Measurements from ENCODE around the gene KCNT2. TPM values are rescaled to one million over a fixed set of nuclear protein-coding genes. Genes with fewer than 3 reads are reported as not detected.
"Not testable (repeated sequence)": the region's sequence is repeated elsewhere in the genome, so short reads cannot be mapped to it uniquely, and the experiment has no call there.

The KCNT2 gene
- total RNA-seq, 4 donors from 2014 or later, result 3.7 to 18.5 (median 6.5) TPM

DNA sequence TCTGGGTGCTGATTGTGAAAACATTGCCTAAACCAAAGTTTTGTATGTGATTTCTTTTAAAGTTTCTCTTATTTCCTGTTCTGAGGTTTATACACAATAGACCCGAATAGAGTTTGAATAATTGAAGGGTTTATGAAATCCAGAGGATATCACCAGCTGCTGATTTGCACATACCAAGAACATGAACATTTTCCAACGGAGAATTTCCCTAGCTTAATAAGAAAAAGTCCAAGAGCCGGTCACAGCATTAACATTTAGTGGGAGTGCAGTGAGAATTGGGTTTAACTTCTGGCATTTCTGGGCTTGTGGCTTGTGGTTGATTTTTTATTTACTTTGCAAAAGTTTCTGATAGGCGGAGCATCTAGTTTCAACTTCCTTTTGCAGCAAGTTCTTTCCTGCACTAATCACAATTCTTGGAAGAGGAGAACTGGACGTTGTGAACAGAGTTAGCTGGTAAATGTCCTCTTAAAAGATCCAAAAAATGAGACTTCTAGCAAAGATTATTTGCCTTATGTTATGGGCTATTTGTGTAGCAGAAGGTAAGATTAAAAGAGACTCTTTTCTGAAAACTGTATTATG lies 43.5 kb upstream of the KCNT2 start, which contains the start of gene CFH:
CFH (plus strand) TSS at position 407 of the 579 bp plus-strand sequence; CDS start at position 482, 75 bp downstream.
- WGBS, 2 donors, result 54 to 55% methylated on average over 5 of the region's 5 CpGs
- H3K4me3 ChIP-seq (replicated peaks in 1 of 3), result no peak within 1 kb of the TSS
- no peaks in the 10 kb centered on the region for H3K36me3 ChIP-seq
- H3K4me1 ChIP-seq, result no peaks in the 10 kb centered on the region
- H3K27ac ChIP-seq, result peak within 1 kb of the TSS in 1 of 3 donors; percentile 19
- no peaks in the 10 kb centered on the region for H3K27me3 ChIP-seq
- no peak for DNase-seq
- intact Hi-C loops (cut with DNase I), result loop anchor here (10.0 kb wide), 1 partner anchor 287 kb away; no protein-coding TSS in a partner anchor
- TF ChIP-seq, protein P1, sequence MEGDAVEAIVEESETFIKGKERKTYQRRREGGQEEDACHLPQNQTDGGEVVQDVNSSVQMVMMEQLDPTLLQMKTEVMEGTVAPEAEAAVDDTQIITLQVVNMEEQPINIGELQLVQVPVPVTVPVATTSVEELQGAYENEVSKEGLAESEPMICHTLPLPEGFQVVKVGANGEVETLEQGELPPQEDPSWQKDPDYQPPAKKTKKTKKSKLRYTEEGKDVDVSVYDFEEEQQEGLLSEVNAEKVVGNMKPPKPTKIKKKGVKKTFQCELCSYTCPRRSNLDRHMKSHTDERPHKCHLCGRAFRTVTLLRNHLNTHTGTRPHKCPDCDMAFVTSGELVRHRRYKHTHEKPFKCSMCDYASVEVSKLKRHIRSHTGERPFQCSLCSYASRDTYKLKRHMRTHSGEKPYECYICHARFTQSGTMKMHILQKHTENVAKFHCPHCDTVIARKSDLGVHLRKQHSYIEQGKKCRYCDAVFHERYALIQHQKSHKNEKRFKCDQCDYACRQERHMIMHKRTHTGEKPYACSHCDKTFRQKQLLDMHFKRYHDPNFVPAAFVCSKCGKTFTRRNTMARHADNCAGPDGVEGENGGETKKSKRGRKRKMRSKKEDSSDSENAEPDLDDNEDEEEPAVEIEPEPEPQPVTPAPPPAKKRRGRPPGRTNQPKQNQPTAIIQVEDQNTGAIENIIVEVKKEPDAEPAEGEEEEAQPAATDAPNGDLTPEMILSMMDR (IDR thresholded peaks at IDR 0.05), result no peak
- TF ChIP-seq POLR2A (IDR thresholded peaks at IDR 0.05), result peak in 1 of 2 donors; percentile 70
- H3K9me3 ChIP-seq, result no peaks in the 10 kb centered on the region

GRCh38 chr1:196651079-196651478 lies 42.8 kb upstream of the KCNT2 start:
- no peaks in the 10 kb centered on the region for H3K4me1 ChIP-seq
- no peak overlapping the region for H3K4me3 ChIP-seq (replicated peaks in 1 of 3)
- no peak for DNase-seq
- peak overlapping the region in 1 of 3 donors; percentile 19 for H3K27ac ChIP-seq
- TF ChIP-seq POLR2A (IDR thresholded peaks at IDR 0.05), result no peak
- TF ChIP-seq, protein P1 (IDR thresholded peaks at IDR 0.05), result no peak
- WGBS, 2 donors, result 82 to 88% methylated on average over 3 of the region's 3 CpGs
- H3K36me3 ChIP-seq, result no peaks in the 10 kb centered on the region
- no peaks in the 10 kb centered on the region for H3K9me3 ChIP-seq
- intact Hi-C loops (cut with DNase I), result loop anchor here (10.0 kb wide), 1 partner anchor 286 kb away; no protein-coding TSS in a partner anchor
- H3K27me3 ChIP-seq, result no peaks in the 10 kb centered on the region

DNA sequence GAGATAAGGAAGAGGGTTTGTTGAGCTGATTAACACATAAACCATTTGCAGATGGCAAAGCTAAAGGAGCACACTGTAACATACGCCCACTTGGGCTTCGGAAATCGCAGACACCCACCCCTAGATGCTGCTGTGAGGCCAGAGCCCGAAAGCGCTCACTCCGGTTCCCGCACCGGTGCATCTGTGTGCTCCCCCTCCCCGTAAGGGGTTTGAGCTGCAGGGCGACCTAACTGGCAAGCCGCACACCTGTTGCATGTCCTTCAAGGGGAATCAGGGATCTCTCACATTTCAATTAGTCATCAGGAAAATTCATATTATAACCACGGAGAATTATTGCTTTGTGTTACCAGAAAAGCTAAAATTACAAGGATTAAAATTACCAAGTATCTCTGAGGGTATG lies 42.2 kb upstream of the KCNT2 start:
- DNase-seq, result no peak
- TF ChIP-seq, protein P1 (IDR thresholded peaks at IDR 0.05), result no peak
- TF ChIP-seq POLR2A (IDR thresholded peaks at IDR 0.05), result no peak
- Histone ChIP-seq H3K4me3 (replicated peaks in 1 of 3) (no peak overlapping the region), H3K36me3 (no peaks in the 10 kb centered on the region), H3K27me3 (no peaks in the 10 kb centered on the region), H3K9me3 (no peaks in the 10 kb centered on the region), H3K27ac (no peak overlapping the region), H3K4me1 (no peaks in the 10 kb centered on the region)
- intact Hi-C loops (cut with DNase I), result loop anchor here (10.0 kb wide), 1 partner anchor 286 kb away; no protein-coding TSS in a partner anchor
- WGBS, 2 donors, result 81 to 89% methylated on average over 12 of the region's 12 CpGs

GRCh38 chr1:196649990-196650389 lies 41.8 kb upstream of the KCNT2 start:
- TF ChIP-seq, protein P1 (IDR thresholded peaks at IDR 0.05), result no peak
- no peak for TF ChIP-seq POLR2A (IDR thresholded peaks at IDR 0.05)
- Histone ChIP-seq H3K27me3 (no peaks in the 10 kb centered on the region), H3K36me3 (no peaks in the 10 kb centered on the region), H3K4me3 (replicated peaks in 1 of 3) (no peak overlapping the region), H3K27ac (no peak overlapping the region), H3K9me3 (no peaks in the 10 kb centered on the region), H3K4me1 (no peaks in the 10 kb centered on the region)
- WGBS, 2 donors, result 81 to 93% methylated on average over 12 of the region's 12 CpGs
- intact Hi-C loops (cut with DNase I), result loop anchor here (10.0 kb wide), 1 partner anchor 285 kb away; no protein-coding TSS in a partner anchor
- DNase-seq, result no peak

DNA sequence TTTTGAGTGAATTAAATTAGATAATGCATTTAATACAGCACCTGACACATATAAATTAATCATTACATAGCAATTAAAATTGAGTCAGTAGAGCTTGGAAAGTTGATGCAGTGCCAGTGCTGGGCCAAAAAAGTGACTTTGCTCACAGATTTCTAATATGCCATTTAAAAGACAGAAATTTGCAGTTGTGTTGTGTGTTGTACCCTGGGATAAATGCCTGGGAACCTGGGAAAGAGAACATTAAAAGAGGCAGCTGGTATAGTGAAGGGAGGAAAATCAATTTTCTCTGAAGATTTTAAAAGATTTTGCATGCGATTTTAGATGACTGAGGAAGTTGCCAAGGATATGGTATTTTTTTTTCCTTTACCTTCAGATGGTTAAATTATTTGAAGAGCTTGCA lies 32.7 kb upstream of the KCNT2 start:
- WGBS, 2 donors, result 92 to 95% methylated on average over 1 of the region's 1 CpG
- intact Hi-C loops (cut with DNase I), result no loop called here
- Histone ChIP-seq H3K9me3 (no peaks in the 10 kb centered on the region), H3K36me3 (no peaks in the 10 kb centered on the region), H3K27ac (no peak overlapping the region), H3K4me3 (replicated peaks in 1 of 3) (no peak overlapping the region), H3K27me3 (no peaks in the 10 kb centered on the region), H3K4me1 (no peaks in the 10 kb centered on the region)
- TF ChIP-seq, protein P1 (IDR thresholded peaks at IDR 0.05), result no peak
- TF ChIP-seq POLR2A (IDR thresholded peaks at IDR 0.05), result no peak
- no peak for DNase-seq

- H3K27me3 ChIP-seq; H3K36me3 ChIP-seq; H3K4me1 ChIP-seq; H3K9me3 ChIP-seq; H3K4me3 ChIP-seq (replicated peaks in 1 of 3); DNase-seq; H3K27ac ChIP-seq; intact Hi-C loops (cut with DNase I): not testable (repeated sequence)
- WGBS, 2 donors, result 91 to 94% methylated on average over 5 of the region's 5 CpGs
These were observed 31.1 kb upstream of the KCNT2 start for GRCh38 chr1:196639291-196639690.

Data from thyroid gland (tissue), 4 donors.